ENCODE data around the gene ASL.

DNA sequence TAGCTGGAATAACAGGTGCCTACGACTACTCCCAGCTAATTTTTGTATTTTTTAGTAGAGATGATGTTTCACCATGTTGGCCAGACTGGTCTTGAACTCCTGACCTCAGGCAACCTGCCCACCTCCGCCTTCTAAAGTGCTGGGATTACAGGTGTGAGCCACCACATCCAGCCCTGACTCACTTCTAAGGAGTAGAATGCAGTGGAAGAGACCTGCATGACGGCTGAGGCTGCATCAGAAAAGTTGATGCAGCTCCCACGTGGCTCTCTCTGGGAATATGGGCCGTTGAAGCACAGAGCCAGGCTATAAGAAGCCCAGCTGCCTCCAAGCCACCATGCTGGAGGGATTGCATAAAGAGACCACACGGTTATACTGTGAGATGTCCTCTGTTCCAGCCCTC, 21.6 kb upstream of the ASL start:
- TF ChIP-seq, protein P1, sequence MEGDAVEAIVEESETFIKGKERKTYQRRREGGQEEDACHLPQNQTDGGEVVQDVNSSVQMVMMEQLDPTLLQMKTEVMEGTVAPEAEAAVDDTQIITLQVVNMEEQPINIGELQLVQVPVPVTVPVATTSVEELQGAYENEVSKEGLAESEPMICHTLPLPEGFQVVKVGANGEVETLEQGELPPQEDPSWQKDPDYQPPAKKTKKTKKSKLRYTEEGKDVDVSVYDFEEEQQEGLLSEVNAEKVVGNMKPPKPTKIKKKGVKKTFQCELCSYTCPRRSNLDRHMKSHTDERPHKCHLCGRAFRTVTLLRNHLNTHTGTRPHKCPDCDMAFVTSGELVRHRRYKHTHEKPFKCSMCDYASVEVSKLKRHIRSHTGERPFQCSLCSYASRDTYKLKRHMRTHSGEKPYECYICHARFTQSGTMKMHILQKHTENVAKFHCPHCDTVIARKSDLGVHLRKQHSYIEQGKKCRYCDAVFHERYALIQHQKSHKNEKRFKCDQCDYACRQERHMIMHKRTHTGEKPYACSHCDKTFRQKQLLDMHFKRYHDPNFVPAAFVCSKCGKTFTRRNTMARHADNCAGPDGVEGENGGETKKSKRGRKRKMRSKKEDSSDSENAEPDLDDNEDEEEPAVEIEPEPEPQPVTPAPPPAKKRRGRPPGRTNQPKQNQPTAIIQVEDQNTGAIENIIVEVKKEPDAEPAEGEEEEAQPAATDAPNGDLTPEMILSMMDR (IDR thresholded peaks at IDR 0.05; ENCODE audit: low read depth, low read length), result no peak
- TF ChIP-seq POLR2A (IDR thresholded peaks at IDR 0.05; ENCODE audit: extremely low read depth, insufficient read length), result no peak

Data from NB4 (cell line).